Globus pallidus (tissue), 1 donor: ENCODE results near the gene CD1E.
"Not testable (repeated sequence)": the region's sequence is repeated elsewhere in the genome, so short reads cannot be mapped to it uniquely, and the experiment has no call there.

Experiments
- DNase-seq: peaks from one replicate; pipeline ENCODE4 v3.0.0-alpha.2; 2015; ENCODE audit warnings: low spot score

The CD1E gene

DNA sequence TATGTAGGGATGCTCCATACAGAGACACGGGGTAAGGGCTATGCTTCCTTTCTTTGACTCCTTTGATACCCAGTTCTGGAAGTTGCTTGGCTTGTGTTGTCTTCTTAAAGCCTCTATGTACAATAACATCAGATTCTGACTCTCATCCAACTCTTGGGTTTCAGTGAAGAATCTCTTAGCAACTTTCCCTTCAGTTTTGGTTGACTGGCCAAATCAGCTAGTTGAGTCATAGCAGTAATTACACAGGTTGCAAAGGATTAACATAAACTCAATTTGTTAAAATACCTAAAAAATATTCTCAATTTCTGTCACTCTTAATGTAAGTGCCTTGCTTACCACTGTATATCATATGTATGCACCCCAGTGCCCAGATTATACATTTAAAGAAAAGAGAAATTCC, 9.2 kb downstream of the CD1E start:
- no peak for DNase-seq

DNA sequence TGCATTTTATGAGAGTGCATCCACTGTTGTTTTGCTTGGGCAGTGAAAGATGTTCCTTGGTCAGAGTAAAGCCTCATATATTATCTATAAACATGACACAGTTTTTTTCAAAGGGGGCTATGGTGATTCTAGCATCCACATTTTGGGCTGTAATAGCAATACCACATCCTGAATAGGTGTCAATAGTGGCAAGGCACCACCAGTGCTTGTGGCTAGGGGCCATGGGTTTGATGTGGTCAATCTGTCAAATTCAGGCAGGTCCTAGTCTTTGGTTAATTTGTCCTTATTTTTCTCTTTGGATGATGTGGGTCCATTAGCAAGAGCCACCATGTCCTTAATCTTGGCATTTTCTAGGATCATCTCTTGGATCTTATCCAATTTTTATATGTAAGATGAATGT, 13.1 kb downstream of the CD1E start:
- DNase-seq = no peak

DNA sequence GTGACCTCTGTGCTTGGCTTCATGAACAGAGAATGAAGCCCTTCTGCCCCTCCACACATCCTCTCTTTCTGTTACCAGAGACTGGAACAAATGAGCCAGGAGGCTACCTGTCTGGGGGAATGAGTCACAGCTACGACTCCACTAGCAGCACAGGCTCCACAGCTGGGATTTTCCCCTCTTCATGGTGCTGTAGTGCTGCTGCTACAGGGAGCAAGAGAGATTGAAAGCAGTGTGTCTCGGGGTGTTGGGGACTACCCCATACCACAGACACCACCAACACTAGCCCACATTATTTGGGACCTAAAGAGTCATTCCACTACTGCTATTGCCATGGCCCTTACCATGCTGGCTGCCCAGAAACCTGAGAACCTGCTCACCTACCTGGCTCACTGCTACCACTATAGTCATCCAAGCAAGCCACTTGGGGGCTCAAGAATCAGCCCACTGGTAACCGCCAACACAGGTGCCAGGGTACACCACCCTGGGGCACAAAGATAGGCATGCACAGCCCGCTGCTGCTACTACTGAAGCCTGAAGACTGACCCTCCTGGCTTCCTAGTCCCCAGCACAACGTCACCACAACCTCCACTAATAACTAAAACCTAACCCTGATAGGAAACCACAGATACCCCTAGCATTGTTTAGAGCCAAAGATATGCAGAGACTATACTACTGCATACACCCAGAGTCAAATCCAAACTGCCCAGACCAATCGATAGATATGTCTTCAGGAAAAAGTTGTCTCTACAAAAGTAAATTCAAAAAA, 17.7 kb downstream of the CD1E start:
- no peak for DNase-seq

DNA sequence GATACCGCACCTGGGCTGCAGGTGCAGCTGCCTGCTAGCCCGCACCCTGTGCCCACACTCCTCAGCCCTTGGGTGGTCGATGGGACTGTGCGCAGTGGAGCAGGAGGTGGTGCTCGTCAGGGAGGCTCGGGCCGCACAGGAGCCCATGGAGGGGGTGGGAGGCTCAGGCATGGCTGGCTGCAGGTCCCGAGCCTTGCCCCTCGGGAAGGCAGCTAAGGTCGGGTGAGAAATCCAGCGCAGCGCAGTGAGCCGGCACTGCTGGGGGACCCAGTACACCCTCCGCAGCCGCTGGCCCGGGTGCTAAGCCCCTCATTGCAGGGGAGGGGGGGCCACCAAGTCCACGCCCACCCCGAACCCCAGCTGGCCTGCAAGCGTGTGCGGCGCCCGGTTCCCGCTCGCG, 20.4 kb downstream of the CD1E start:
- not testable (repeated sequence) for DNase-seq

DNA sequence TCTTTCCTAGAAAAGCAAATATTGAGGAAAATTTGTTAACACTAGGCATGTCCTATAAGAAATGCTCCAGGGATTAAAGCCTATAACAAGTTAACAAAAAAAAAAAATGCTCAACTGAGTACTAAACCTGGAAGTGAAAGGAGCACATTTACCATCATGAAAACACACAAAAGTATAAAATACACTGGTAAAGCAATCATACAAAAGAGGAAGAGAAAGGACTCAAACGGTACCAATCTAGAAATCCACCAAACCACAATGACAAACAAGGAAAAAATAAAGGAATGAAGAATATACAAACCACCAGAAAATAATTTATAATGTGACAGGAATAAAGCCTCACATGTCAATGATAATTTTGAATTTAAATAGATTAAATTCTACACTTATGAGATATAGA, 21.2 kb downstream of the CD1E start:
- DNase-seq = no peak

DNA sequence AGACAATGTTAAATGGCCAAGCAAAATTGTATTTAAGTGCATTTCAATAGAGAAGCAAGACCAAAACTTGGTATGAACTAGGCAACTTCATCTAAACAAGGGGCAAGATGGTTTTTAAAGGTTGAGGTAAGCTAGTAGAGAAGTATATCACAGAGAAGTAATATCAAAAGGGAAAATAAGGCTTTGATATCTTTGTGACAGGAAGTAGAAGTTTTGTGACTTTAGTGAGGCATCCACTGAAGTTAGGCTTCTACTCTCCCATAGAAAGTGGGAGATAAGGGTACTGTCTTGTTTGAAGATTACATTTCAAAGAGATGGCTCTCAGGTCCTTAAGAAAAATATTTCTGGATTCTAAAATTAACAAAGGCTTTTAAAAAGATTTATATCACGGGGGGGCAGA, 36.6 kb downstream of the CD1E start:
- no peak for DNase-seq

DNA sequence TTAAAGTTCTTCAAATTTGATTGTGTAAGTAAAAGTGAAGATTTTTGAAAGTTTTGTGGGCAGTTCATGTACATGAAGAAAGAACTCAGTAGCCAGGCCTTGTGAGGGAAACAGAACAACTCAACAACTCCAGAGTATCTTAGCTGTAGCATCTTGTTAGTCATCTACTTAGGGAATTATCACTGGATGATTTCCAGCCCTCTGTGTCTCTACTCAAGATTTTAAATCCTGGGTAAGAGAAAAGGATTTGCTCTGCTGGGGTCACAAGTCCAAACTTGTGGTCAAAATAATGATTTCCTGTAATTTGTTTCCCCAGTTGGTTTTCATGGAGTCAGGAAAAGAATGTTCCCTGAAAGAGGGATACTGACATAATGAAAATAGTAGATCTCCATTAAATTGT, 37.4 kb downstream of the CD1E start:
- DNase-seq = no peak

DNA sequence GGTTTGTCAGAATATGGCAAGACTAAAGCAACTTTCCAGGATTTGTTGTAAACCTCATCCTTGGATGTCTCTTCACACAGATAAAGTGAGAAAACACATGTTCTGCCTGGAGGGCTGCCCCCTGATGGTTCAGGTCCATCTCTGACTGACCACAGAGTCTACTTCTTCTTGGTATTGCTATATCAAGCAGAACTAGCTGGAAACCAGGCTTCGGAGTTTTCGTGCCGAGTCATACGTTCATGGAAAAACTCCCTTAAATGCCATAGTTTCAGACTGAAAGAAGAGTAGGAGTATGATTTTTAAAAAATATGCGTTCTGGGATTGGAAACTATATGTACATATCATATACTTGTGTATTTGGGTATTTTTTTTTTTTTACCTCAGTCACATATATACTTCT, 39.8 kb downstream of the CD1E start:
- no peak for DNase-seq

DNA sequence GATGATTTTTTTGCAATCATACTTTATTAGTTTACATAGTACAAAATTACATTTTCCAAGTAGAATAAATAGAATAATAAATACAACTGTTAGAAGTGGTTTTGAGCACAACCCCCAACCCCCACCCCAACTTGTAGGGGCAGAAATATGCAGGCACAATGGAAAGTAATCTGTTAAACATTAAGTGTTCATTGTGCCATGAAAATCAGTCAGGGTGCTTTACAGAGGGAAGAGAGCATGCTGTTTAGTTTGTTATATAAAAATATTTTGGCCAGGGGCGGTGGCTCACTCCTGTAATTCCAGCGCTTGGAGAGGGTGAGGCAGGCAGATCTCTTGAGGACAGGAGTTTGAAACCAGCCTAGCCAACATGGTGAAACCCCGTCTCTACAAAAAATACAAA, 43.0 kb downstream of the CD1E start:
- DNase-seq = no peak

DNA sequence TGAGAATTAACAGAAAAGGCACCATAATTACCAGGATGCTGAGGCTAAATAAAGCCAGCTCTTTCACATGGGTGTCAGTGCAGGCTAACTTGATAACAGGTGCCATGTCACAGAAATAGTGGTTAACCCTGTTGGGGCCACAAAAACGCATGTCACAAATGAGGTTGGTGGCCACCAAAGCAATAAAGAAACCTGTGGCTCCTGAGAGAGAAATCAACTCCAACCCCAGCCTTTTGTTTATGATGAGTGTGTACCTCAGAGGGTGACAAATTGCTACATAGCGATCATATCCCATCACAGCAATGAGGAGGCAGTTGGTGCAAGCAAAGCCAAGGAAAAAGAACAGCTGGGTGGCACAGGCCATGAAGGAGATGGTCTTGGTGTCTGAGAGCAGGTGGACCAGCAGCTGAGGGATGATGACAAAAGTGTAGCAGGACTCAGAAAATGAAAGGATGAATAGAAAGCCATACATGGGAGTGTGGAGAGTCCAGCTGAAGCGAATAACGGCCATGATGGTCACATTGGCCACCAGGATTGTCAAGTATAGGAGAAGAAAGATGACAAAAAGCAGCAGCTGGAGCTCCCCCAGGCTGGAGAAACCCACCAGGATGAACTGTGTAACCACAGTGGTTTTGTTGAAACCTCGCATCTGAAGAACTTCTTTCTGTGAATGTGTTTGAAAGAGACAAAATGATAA, 45.3 kb downstream of the CD1E start, which contains the start of gene OR10T2:
Gene OR10T2 (minus strand): TSS at position 649 of the 697 bp plus-strand sequence. CDS start 0 bp downstream, at position 649.
- no peak for DNase-seq

DNA sequence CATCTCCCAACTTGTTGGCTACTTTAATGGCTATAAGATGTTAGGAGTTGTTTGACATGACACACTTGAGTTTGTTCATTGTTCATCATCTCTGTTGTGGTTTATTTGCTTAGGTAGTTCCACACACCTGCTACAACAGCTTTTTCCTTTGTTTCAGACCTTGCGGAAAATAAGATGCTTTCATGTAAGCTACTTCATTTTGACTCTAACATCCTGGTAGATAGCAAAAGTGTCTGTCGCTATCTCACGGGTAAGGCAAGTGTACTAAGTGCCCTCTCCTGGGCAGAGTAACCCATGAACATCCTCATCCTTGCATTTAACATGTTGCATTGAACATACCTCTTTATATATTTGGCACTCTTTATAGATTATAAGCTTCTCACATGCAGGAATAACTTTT, 47.2 kb downstream of the CD1E start:
- no peak for DNase-seq

DNA sequence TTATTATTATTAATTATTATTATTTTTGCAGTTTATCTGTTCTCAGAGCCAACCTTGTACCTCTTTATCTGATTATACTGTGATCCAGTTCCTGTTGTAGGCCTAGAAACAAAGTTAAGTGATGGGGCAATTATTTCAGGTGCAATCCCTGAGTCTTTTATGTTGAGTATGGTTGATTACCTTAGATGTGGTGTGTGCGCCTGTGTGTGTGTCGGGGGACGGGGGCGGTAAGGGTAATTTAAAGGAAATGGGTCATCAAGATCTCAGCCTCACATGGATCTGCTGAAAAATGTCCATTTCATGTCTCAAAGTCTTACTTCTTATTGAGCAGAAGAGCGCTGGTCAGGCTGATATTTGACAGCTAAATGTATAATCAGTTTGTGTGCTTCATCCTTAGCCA, 53.4 kb downstream of the CD1E start:
- DNase-seq = no peak
